ENCODE results near the gene UCHL3.
"Not testable (repeated sequence)": the region's sequence is repeated elsewhere in the genome, so short reads cannot be mapped to it uniquely, and the experiment has no call there.

Gene UCHL3

DNA sequence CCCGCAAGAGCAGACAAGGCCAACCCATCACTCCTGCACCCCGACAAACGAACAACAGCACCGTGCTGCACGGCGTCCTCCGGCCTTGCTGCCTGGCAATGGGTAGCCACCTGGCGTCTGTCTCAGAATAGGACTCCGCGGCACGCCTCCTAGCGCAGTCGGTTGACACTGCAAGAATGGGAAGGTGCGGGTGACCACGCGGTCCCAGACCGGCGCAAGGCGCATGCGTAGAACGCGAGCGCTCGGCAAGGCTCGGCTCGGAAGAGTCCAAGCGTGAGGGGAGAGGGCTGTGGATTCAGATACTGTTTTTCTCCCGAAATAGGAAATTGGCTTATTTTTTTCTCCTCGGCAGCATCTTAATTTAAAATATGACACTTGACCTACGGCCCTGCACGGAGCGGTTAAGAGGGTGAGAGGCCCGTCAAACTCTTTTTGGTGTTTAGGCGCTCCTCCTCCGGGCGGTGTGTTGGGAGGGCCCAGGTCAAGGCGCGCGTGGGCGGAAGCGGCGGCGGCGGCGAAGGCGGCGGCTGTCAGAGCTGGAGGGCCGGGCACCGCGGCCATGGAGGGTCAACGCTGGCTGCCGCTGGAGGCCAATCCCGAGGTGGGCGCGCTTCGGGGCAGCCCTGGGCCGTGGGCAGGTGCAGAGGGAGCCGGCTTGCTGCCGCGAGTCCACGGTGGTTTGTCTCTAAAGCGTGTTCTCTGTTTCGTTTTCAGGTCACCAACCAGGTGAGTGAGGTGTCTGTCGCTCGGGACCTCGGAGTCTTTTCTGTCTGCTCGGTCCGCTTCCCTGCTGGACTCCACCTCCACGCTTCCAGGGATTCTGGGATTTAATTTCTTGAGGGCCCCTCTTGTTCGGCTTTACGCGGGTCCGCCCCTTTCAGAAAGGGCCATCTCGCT lies at the start of gene UCHL3:
Gene UCHL3, plus strand, starts transcription at position 530 of the 897 bp plus-strand sequence. Its CDS starts 30 bp downstream, at position 560.
- FAIRE-seq (no peak), DNase-seq (ENCODE audit: low spot score) (peak; percentile 93)

DNA sequence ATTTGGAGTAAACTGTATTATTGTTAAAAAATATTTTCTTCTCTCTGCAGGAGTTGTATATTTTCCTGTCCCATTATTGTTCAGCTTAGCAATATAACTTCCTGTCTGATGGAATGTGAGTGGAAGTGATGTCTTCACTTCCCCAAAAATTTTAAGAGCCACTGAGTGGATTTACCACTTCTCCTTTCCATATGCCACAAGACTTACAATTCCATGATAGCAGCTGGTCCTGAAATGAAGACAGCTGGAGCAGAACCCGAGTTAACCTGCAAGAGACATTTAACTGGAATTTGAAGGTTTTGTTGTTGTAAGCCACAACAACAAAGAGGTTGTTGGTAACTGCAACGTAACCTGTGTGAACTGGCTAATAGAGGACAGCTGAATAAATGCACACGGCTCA lies 44.3 kb upstream of the UCHL3 start:
- FAIRE-seq = no peak

DNA sequence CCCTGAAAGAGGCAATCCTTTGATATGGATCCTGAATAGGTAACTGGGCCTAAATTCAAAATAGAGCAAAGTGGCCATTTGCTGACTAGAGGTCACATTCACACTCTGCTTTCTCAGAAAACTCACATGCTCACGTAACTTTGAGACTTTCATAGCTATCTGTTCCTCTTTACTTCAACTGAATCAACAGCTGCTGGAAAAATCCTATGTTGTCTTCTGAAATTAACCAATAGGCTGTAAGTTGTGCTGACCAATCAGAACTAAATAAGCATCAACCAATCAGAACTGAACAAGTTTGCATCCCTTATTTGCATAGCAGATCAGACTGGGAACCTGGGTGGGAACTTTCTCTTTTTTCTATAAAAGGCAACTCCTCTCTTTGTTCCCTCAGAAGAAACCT lies 43.6 kb upstream of the UCHL3 start:
- FAIRE-seq (no peak), DNase-seq (ENCODE audit: low spot score) (no peak)

More for the DNA sequence above, 44.3 kb upstream of the UCHL3 start:
- DNase-seq (ENCODE audit: low spot score) = no peak

DNA sequence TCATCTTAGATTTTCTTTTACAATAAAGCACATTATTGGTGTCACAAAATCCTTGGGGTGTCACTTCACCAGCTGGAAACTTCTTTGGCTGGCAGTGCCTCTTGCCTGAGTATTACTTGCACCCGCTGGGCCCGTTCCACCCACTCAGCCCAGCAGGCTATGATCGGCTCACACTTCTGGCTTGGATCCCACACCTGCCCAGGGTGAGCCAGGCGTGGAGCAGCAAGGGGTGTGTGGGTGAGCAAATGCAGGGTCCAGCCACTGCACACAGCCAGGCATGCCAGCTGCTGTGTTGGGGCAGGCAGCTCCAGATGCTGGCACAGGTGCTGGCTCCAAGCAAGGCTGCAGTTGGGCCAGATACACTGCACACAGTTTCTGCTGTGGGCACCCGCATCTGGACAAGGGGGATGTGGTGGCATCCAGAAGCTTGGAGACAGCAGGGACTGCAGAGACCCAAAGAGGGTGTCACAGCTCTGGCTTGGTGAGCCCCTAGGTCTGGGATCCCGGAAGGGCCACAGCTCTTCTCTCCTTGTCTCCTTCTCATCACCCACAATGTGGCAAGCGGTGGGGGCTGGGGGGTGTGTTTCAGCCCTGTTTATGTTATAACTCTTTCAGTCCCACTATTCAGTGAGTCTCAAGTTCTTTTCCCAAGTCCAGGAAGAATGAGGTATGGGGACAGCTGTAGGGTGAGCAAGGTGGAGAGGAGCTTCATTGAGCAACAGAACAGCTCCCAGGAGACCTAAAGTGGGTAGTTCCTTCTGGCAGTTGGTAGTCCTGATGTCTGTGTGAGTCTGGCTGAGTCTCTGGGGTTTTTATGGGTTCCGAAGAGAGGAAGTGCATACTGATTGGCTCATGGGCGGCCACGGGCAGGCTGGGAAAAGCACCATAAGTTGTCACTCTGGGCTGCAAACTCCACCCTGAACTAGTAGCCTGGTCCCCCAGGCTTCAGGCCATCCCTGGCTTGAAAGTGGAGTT lies 42.3 kb upstream of the UCHL3 start:
- FAIRE-seq (no peak), DNase-seq (ENCODE audit: low spot score) (no peak)

DNA sequence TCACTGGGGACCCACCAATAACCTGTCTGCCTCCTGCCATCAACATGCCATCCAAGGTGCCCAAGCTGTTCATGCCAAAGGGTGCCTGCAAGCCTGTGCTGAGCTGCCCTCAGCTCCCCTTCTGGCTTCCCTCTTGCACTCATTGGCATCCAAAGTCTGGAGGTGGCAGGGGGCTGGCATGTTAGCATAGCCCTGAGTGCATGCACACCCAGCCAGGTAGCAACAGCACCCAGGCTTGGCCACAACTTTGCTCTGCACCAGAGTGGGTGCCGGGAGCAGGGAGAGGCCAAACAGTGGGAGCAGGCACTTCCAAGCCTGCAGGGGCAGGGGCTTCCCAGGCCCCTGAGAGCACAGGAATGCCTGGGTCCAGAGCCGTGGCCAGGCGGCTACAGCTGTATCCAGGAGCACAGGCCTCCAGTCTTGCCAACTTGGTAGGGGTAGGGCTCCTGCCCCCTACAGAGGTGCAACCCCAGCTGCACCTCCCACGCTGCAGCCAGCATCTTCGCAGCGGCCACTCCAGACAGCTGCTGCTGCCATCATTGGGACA lies 41.5 kb upstream of the UCHL3 start:
- no peak for FAIRE-seq
- DNase-seq (ENCODE audit: low spot score) = no peak

DNA sequence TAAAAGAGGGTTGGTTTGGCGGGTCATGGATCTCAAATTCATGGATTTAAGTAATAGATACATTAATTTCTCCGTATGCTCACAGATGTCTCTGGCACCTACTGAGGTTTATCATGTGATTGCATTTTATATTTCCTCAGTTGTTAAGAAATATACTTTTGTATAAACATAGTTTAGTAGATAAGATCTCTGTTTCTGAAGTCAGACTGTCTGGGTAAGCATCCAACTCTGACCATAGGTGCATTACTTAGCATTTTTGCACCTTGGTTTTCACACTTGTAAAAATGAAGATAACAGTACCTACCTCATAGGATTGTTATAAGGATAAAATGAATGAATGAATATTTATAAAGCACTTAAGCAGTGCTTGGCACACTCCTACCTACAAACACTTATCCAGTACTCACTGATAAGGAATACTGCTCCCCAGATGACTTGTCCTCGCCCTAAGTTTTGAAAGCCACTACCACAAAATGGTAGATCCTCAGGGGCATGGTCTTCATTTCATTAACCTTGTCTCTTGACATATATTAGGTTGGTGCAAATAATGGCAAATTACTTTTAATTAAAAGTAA lies 38.5 kb upstream of the UCHL3 start:
- FAIRE-seq (no peak), DNase-seq (ENCODE audit: low spot score) (no peak)

DNA sequence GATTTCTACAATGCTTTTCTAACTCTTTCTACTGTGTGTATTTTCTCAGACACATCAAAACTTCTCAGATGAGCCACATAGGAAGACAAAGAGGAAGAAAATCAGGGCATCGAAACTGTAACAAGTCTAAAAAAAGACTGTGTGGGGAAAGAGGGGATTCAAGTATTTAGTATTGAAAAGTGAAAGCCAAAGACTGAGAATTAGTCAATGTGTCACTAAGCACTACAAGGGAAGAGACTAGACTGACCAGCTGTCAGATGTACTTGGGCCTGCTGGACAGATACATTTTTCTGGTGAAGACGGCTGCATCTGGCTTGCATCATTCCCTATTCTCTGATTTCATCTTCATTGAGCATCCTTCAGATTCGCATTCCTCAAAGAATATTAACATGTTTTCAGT lies 37.3 kb upstream of the UCHL3 start:
- DNase-seq (ENCODE audit: low spot score) (no peak), FAIRE-seq (no peak)

DNA sequence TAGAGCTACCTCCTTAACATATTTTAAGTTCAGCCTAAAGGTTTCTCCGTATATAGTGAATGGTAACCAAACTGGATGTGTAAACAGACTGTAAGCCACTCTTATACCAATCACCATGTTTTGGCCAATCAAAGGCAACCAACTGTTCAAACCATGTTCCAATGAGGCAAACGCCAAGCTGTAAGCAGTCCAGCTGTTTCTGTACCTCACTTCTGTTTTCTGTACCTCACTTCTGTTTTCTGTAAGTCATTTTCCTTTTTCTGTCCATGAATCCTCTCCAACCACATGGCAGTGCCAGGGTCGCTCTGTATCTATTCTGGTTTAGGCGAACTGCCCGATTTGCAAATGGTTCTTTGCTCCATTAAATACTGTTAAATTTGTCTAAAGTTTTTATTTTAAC lies 36.3 kb upstream of the UCHL3 start:
- DNase-seq (ENCODE audit: low spot score) (no peak), FAIRE-seq (no peak)

DNA sequence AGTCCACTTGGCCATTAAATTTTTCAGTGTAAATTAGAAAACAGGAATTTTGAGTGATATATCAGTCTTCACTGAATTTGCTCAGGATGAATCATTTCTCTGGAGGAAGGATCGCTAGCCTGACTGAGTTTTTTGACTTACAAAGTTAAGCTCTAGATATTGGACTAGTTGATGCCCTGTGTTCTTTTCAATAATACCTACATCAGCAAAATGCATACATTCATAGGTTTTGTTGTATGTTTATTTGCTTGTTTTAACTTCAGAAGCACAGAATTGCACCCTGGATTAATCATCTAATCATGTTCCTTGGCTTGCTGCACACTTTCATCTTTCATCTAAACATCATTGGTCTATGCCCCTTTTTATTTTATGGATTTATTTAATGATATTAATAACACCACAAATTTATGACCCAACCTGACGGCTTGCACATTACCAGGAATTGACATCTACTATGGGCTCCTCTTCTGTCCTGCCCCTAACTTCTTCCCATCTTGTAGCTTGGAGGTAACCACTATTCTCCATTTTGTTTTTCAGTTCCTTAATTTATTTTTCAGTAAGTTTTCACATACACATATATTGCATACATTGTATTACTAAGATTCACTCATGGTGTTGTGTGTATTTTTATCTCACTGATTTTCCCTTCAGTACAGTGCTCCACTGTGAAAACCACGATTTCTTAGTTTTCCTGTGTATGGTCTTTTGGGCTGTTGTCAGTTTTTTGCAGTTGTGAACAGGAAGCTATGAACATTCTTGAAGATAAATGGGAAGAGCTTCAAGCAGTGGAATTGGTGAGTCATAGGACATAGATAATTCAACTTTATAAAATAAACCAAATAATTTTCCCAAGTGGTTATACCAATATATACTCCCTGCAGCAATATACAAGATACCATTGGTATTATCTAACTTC lies 35.3 kb upstream of the UCHL3 start:
- FAIRE-seq = no peak

DNA sequence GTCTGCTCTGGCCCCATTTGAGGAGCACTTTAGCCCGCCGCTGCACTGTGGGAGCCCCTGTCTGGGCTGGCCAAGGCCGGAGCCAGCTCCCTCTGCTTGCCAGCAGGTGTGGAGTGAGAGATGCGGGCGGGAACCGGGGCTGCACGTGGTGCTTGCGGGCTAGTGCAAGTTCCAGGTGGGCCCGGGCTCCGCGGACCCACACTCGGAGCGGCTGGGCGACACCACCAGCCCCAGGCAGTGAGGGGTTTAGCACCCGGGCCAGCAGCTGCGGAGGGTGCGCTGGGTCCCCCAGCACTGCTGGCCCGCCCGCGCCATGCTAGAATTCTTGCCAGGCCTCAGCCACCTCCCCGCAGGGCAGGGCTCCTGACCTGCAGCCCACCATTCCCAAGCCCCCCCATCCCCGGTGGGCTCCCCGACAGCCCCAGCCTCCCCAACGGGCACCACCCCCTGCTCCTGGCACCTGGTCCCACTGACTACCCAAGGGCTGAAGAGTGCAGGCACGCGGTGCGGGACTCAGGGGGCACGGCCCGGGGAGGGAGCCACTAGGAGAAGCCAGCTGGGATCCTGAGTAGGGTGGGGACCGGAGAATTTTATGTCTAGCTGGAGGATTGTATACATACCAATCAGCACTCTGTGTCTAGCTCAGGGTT lies 31.0 kb upstream of the UCHL3 start:
- no peak for FAIRE-seq
- no peak for DNase-seq (ENCODE audit: low spot score)

More for the DNA sequence above, 35.3 kb upstream of the UCHL3 start:
- DNase-seq (ENCODE audit: low spot score) = no peak

DNA sequence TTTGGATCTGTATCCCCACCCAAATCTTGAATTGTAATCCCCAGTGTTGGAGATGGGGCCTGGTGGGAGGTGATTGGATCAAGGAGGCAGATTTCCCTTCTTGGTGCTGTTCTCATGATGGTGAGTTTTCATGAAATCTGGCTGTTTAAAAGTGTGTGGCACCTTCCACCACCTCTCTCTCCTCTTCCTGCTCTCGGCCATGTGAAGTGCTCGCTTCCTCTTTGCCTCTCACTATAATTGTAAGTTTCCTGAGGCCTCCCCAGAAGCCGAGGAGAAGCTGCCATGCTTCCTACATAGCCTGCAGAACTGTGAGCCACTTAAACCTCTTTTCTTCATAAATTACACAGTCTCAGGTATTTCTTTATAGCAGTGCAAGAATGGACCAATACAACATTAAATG lies 27.6 kb upstream of the UCHL3 start:
- DNase-seq (ENCODE audit: low spot score) (no peak), FAIRE-seq (no peak)

DNA sequence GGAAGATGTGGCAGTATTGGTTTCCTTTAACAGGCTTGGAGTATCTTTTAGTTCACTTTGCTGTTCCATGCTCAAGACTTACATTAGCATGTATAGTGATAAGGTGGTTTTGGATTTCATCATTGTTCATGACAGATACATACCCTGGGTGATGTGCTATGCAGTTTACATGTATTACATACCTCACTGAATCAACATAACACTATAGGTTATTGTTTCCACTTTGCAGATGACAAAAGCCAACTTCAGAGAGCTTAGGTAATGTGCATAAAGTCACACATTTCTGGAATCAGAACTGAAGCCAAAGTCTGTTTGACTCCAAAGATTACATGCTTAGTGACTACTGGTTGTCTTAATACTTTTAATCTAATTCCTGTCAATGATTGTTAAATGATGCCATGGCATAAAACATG lies 19.0 kb upstream of the UCHL3 start:
- DNase-seq (ENCODE audit: low spot score) = no peak
- FAIRE-seq = no peak

DNA sequence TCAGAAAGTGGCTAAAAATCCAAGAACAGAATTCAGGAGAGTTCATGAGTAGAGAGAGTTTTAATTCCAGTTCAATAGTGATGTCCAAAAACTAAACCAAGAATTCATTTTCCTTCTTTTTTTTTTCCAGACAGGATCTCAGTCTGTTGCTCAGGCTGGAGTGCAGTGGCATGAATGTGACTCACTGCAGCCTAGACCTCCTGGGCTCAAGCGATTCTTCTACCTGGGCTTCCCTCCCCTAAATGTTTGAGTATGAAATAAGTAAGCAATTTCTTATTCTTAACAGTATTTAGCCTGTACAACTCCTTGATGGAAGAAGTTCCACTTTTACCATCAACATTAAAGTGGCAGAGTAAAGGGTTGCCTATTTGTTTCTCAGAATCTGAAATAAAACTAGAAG lies 15.7 kb upstream of the UCHL3 start:
- DNase-seq (ENCODE audit: low spot score) (no peak), FAIRE-seq (no peak)

DNA sequence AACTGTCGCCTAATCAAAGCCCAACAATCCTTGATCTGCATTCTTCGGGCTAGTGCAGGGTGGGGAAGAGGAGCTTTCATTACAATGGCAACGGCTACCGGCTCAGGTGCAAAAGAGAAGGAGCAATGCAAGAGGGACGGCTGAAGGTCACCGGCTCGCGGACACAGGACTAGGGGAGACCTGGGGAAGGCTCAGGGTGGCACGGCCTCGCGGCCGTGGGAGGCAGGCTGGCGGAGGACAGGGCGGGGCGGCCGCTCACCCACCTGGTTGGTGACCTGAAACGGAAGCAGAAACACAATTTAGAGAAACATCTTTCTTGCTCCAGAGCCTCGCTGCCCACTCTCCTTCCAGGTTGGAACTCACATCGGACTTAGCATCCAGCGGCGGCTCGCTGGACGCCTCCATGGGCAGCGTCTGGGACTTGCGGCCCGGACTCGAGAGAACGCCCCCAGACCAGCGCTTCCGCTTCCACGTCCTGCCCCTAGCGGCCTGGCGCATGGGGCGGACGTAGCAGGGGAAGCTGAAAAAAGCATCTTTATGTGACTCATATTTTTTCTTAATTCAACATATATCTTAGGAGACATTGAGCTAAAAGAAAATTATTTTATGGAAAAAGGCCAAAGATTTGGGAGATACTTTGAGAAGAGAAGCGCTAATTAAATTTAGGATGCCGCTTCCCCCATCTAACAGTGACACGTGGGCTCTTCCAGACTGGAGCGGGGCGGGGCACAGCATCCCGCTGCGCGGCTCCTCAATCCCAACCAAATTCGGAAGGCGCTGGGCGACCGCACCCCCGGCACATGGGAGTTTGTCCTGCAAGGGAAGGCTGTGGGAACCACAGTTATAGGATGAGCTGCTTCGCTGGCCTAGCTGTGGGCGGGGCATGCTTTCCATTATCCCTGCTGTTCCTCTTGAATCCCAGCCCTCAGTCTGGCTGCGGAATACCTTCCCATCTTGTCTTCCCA lies 11.9 kb upstream of the UCHL3 start, which contains the start of gene COMMD6:
Gene COMMD6, minus strand, starts transcription at position 441 of the 965 bp plus-strand sequence. Its CDS starts 36 bp downstream, at position 405.
- DNase-seq (ENCODE audit: low spot score) (peak; percentile 88), FAIRE-seq (peak; percentile 37)

DNA sequence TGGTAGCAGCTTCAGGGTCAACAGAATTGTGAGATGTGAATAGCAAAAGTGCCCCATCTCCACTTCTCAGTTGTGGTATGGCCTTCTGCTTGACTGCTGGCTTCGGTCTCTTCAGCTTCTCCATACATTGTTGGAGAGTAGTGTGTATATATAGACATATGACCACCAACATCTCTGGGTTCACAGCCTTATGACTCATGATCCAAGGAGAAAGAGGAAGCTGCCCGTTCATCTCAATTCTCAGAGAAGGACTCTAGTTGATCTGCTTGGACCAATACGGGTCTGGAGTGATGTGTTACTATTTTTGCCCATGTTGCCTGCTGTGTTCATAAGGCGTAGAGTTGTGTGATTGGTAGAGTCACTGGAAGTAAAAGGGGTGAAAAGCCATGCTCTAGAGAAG lies 8.3 kb upstream of the UCHL3 start:
- FAIRE-seq (no peak), DNase-seq (ENCODE audit: low spot score) (no peak)

DNA sequence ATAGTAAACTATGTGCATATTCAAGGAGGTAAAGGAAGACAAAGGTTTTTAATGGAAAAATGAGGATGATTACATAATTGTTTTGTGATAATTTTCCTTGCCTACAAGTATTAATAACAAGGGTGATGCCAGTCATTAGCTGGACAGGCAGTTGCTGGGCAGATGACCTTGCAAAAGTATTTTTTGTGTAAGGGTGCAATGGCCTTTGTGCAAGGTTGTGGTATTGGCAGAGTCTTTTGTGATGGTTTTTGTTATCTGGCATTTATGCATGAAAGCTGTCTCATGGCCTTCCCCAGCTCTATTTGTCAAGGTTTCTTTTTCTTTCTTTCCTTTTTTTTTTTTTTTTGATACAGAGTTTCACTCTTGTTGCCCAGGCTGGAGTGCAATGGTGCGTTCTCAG lies 7.6 kb upstream of the UCHL3 start:
- no peak for FAIRE-seq

DNA sequence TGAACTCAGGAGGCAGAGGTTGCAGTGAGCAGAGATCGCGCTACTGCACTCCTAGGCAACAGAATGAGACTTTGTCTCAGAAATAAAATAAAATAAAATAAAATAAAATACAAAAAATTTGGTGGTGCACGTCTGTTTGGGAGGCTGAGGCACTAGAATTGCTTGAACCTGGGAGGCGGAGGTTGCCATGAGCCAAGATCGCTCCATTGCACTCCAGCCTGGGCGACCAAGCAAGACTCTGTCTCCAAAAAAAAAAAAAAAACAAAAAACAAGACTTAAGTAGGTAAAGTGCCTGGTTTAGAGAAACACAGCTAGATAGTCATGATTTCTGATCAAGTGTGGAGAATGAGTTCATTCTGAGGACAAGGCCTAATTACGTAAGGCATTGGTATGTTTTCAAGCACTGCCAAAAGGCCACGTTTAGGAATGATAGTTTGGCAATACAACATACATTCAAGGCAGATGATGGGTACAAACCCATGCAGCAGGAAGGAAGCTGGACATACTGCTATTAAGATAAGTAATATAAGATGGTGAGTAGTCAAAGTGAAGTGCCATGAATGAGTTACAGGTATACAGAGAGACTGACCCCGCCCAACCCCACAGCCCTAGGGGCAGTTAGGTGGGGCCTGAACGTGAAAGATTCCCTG lies 4.8 kb upstream of the UCHL3 start:
- DNase-seq (ENCODE audit: low spot score) = no peak

More for the DNA sequence above, 7.6 kb upstream of the UCHL3 start:
- no peak for DNase-seq (ENCODE audit: low spot score)

DNA sequence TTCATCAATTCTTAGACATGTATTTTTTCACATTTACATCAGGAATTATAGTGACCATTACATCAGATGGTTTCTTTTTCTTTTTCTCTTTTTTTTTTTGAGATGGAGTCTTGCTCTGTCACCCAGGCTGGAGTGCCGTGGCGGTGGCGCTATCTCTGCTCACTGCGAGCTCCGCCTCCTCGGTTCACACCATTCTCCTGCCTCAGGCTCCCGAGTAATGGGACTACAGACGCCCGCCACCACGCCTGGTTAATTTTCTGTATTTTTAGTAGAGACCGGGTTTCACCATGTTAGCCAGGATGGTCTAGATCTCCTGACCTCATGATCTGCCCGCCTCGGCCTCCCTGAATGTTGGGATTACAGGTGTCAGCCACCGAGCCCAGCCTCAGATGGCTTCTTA lies 4.2 kb upstream of the UCHL3 start:
- not testable (repeated sequence) for DNase-seq (ENCODE audit: low spot score); FAIRE-seq

More for the DNA sequence above, 4.8 kb upstream of the UCHL3 start:
- FAIRE-seq = no peak
